Activated CD8-positive, alpha-beta memory T cell treated with anti-CD3 and anti-CD28 coated beads, Interleukin-2, amount 10 ng/mL, durations not matched to agents 7 days and 5 days (primary cell): Measurements from ENCODE around the gene TAF6. TPM values are rescaled to one million over a fixed set of nuclear protein-coding genes. Genes with fewer than 3 reads are reported as not detected.

Experiments
- ATAC-seq: fragments of 150-1000 bp; cut with Tn5 transposase; one replicate; pipeline ENCODE4 v1.10.0; 2021; ENCODE audit warnings: moderate library complexity
- CTCF ChIA-PET: fragments of 350-600 bp; sonication (Branson Sonifier 250); formaldehyde crosslinking; loops from one replicate; lab custom pipeline; 2021; ENCODE audit warnings: antibody characterized with exemption; lab: Charles Lee
- DNase-seq: peaks from one replicate; pipeline ENCODE4 v3.0.0-alpha.2; 2020
- H3K27ac Mint-ChIP-seq: one replicate; pipeline ENCODE4 v1.8.0; 2021; ENCODE audit warnings: mild to moderate bottlenecking, mixed read lengths
- H3K27me3 Mint-ChIP-seq: one replicate; pipeline ENCODE4 v1.8.0; 2021; ENCODE audit warnings: mixed read lengths
- H3K36me3 Mint-ChIP-seq: one replicate; pipeline ENCODE4 v1.8.0; 2021; ENCODE audit warnings: mild to moderate bottlenecking, mixed read lengths
- H3K4me1 Mint-ChIP-seq: one replicate; pipeline ENCODE4 v1.8.0; 2021; ENCODE audit warnings: mixed read lengths
- H3K4me3 Mint-ChIP-seq: one replicate; pipeline ENCODE4 v1.8.0; 2021; ENCODE audit warnings: mild to moderate bottlenecking, moderate library complexity, mixed read lengths
- H3K9me3 Mint-ChIP-seq: one replicate; pipeline ENCODE4 v1.8.0; 2022; ENCODE audit warnings: low read depth, mixed read lengths
- total RNA-seq, 2 experiments: library from RNA; stranded (reverse); gene quantifications; one replicate each; pipeline ENCODE4 v1.2.3, GENCODE V29; 2021

TAF6 gene
- total RNA-seq, 2 experiments from 2014 or later = 70.4 to 71.4 TPM

- peaks cover 26% of the 10 kb centered on the region for H3K36me3 Mint-ChIP-seq
- H3K27ac Mint-ChIP-seq = peak overlapping the region; percentile 82
- peak overlapping the region; percentile 88 for H3K4me3 Mint-ChIP-seq
- H3K4me1 Mint-ChIP-seq = peaks cover 32% of the 10 kb centered on the region
- CTCF ChIA-PET = interaction anchor here (0.6 to 1.3 kb wide), 7 partner anchors 10 to 87 kb away, joined by 3 to 5 read pairs (median 3); partner anchors contain the start of genes AP4M1 and ZSCAN21
- ATAC-seq = no peak
- no peaks in the 10 kb centered on the region for H3K27me3 Mint-ChIP-seq
- no peak for DNase-seq
- H3K9me3 Mint-ChIP-seq = no peaks in the 10 kb centered on the region
Observed at GRCh38 chr7:100080907-100081534, 38.1 kb downstream of the TAF6 start.

- Mint-ChIP-seq H3K27me3 (no peaks in the 10 kb centered on the region), H3K9me3 (no peaks in the 10 kb centered on the region), H3K27ac (no peak overlapping the region), H3K36me3 (peaks cover 46% of the 10 kb centered on the region), H3K4me3 (no peak overlapping the region), H3K4me1 (peaks cover 32% of the 10 kb centered on the region)
- DNase-seq (no peak), ATAC-seq (no peak)
- CTCF ChIA-PET = interaction anchor here (1.2 kb wide), 1 partner anchor 99 kb away, joined by 3 read pairs; no protein-coding TSS in a partner anchor
Observed at GRCh38 chr7:100079024-100079560, 40.1 kb downstream of the TAF6 start.

- DNase-seq (no peak), ATAC-seq (no peak)
- CTCF ChIA-PET = interaction anchor here (0.9 kb wide), 1 partner anchor 25 kb away, joined by 3 read pairs; no protein-coding TSS in a partner anchor
- H3K36me3 Mint-ChIP-seq = peaks cover 64% of the 10 kb centered on the region
- H3K27me3 Mint-ChIP-seq = no peaks in the 10 kb centered on the region
- peaks cover 24% of the 10 kb centered on the region for H3K4me1 Mint-ChIP-seq
- peaks cover 5% of the 10 kb centered on the region for H3K9me3 Mint-ChIP-seq
- H3K4me3 Mint-ChIP-seq = no peak overlapping the region
- H3K27ac Mint-ChIP-seq = no peak overlapping the region
Observed at GRCh38 chr7:100077205-100077604, 42.0 kb downstream of the TAF6 start.

DNA sequence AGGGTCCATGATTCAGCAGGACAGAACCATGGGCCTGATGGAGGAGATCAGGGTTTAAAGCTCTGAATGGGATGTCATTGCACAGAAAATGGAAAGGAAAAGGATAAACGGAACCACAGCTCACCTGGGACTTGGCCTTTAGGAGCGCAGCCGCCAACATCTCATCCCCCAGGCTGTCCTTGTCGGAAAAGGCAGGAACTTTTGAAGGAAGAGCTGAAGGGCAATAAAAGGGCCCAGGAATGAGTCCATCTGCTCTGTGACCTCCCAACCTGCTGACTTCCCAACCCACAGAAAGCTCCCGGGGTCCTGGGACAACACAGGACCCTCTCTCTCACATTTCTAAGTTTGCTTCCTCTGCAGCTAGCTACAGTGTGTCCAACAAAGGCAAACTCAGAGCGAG, 43.7 kb downstream of the TAF6 start:
- Mint-ChIP-seq H3K36me3 (peaks cover 79% of the 10 kb centered on the region), H3K4me1 (peaks cover 13% of the 10 kb centered on the region), H3K9me3 (peaks cover 23% of the 10 kb centered on the region), H3K4me3 (no peak overlapping the region), H3K27ac (no peak overlapping the region), H3K27me3 (no peaks in the 10 kb centered on the region)
- DNase-seq (no peak), ATAC-seq (no peak)
- CTCF ChIA-PET = interaction anchor here (0.8 to 1.1 kb wide), 2 partner anchors 22 to 99 kb away, joined by 3 to 4 read pairs; partner anchors contain the start of gene AZGP1

DNA sequence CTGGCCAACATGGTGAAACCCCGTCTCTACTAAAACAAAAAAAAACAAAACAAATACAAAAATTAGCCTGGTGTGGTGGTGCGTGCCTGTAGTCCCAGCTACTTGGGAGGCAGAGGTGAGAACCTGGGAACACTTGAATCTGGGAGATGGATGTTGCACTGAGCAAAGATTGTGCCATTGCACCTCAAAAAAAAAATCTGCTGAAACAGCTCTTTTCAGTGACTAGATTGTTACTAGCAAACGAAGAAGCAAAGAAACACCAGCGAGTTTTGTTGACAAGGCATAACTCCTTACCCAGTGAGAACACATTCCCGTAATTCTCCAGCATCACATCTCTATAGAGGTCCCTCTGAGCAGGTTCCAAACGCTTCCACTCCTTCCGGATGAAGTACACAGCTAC, 44.3 kb downstream of the TAF6 start:
- CTCF ChIA-PET = interaction anchor here (1.4 kb wide), 1 partner anchor 80 kb away, joined by 4 read pairs; no protein-coding TSS in a partner anchor
- DNase-seq = no peak
- no peak for ATAC-seq
- H3K9me3 Mint-ChIP-seq = peaks cover 26% of the 10 kb centered on the region
- no peak overlapping the region for H3K27ac Mint-ChIP-seq
- H3K4me3 Mint-ChIP-seq = no peak overlapping the region
- H3K36me3 Mint-ChIP-seq = peaks cover 85% of the 10 kb centered on the region
- no peaks in the 10 kb centered on the region for H3K27me3 Mint-ChIP-seq
- peaks cover 8% of the 10 kb centered on the region for H3K4me1 Mint-ChIP-seq

DNA sequence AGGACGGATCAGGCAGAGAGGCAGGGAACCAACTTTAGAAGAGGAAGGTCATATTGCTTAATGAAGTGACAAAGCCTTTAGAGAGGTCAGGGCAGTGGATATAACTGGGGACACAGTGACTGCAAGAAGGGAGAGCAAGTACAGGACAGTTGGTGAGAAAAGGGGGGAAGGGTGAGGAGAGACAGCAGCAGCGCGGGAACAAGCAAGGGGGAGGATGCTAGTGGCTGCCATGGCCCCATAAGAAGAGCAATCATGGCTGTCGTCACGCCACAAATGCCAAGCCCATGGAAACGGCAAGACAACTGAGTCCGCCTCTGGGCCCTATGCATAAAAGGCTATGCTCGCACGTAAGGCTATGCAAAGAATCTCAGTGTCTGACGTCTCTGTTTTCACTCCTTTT, 46.7 kb downstream of the TAF6 start:
- Mint-ChIP-seq H3K4me1 (no peaks in the 10 kb centered on the region), H3K27me3 (no peaks in the 10 kb centered on the region), H3K9me3 (peaks cover 26% of the 10 kb centered on the region), H3K36me3 (peaks cover 83% of the 10 kb centered on the region), H3K27ac (no peak overlapping the region), H3K4me3 (no peak overlapping the region)
- DNase-seq (no peak), ATAC-seq (no peak)
- CTCF ChIA-PET = no interaction called here

- DNase-seq (no peak), ATAC-seq (no peak)
- Mint-ChIP-seq H3K36me3 (peaks cover 78% of the 10 kb centered on the region), H3K4me3 (no peak overlapping the region), H3K27ac (no peak overlapping the region), H3K9me3 (peaks cover 26% of the 10 kb centered on the region), H3K4me1 (no peaks in the 10 kb centered on the region), H3K27me3 (no peaks in the 10 kb centered on the region)
- CTCF ChIA-PET = interaction anchor here (1.1 to 1.5 kb wide), 5 partner anchors 10 to 77 kb away, joined by 3 read pairs; partner anchors contain the start of gene ZNF3
Observed at GRCh38 chr7:100071018-100071723, 48.0 kb downstream of the TAF6 start.

DNA sequence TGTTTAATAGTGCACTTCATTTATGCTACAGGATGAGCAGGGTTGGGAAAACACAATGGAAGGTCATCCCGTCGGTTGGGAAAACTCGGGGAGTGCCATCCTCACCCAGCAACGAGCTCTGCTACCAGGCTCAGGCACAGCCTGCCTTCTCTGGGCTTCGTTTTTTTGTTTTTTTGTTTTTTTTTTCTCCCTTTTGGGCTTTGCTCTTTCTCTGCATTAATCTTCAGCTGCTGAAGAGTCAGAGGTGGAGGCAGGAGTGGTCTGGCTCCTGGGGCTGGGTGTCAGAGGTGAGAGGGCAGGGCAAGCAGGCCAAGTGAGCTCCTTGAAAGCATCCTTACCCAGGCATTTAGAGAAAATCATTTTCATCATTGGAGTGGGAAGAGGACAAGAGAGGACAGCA, 49.2 kb downstream of the TAF6 start:
- peaks cover 72% of the 10 kb centered on the region for H3K36me3 Mint-ChIP-seq
- CTCF ChIA-PET = interaction anchor here (1.2 to 1.3 kb wide), 3 partner anchors 9 to 61 kb away, joined by 3 to 5 read pairs (median 3); partner anchors contain the start of gene ZNF3

DNA sequence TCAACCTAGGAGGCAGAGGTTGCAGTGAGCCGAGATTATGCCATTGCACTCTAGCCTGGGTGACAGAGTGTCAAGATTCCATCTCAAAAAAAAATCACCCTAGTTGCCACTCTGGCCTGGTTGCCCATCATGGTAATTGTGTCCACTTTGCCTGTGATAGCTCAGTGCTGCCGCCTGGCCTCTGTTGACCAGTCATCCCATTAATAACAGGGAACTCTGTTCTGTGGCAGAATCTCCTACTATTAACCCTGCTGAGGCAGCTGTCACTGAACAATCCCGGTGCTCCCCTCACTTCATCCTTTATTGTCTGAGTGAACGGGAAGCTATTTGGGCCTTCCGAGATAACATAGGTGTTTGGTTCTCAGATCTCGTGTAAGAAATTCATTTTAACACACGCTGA, 52.2 kb downstream of the TAF6 start:
- no peaks in the 10 kb centered on the region for H3K27me3 Mint-ChIP-seq
- ATAC-seq = no peak
- H3K36me3 Mint-ChIP-seq = peaks cover 54% of the 10 kb centered on the region
- CTCF ChIA-PET = interaction anchor here (1.2 to 1.5 kb wide), 3 partner anchors 9 to 63 kb away, joined by 4 to 5 read pairs (median 5); no protein-coding TSS in a partner anchor
- no peaks in the 10 kb centered on the region for H3K4me1 Mint-ChIP-seq
- no peak for DNase-seq
- peaks cover 18% of the 10 kb centered on the region for H3K9me3 Mint-ChIP-seq
- no peak overlapping the region for H3K27ac Mint-ChIP-seq
- no peak overlapping the region for H3K4me3 Mint-ChIP-seq

More for the DNA sequence above, 49.2 kb downstream of the TAF6 start:
- DNase-seq = no peak
- Mint-ChIP-seq H3K27me3 (no peaks in the 10 kb centered on the region), H3K4me1 (no peaks in the 10 kb centered on the region), H3K27ac (no peak overlapping the region), H3K4me3 (no peak overlapping the region), H3K9me3 (peaks cover 26% of the 10 kb centered on the region)
- ATAC-seq = no peak

DNA sequence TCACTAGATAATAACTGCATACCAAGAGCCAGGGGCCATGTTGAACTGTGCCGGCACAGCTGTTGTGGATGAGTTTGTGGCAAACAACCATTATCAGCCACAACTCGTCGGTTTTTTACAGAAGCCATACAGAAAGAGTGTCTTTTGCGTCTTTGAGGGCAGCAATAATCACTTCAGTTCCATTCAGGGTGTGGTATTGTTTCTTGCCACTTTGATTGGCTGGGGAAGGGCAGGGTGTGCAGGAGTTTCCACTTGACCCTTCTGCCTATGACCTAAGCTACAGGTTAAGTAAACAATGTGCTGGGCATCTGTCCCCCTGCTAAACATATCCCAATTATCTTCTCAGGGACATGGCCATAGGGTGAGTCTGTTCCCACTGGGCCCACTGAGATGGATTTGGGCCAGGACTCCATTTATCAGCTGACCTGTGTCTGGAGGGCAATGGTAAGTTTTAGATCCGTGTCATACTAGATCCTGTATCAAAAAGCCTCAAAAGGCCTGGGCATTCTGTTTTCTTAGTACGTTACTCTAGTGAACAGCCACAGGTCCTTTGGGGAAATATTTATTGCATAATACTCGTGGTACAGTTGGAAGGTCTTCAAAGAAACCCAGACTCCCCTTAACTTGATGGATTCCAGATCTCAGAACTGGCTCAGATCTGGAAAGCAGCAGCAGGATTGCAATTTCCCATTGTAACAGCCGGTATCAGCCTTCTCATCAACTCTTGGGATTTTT, 53.5 kb downstream of the TAF6 start:
- Mint-ChIP-seq H3K27ac (no peak overlapping the region), H3K4me1 (no peaks in the 10 kb centered on the region), H3K27me3 (no peaks in the 10 kb centered on the region), H3K9me3 (peaks cover 5% of the 10 kb centered on the region), H3K36me3 (peaks cover 43% of the 10 kb centered on the region), H3K4me3 (no peak overlapping the region)
- no peak for DNase-seq
- CTCF ChIA-PET = interaction anchor here (0.8 kb wide), 1 partner anchor 68 kb away, joined by 3 read pairs; no protein-coding TSS in a partner anchor
- ATAC-seq = no peak

DNA sequence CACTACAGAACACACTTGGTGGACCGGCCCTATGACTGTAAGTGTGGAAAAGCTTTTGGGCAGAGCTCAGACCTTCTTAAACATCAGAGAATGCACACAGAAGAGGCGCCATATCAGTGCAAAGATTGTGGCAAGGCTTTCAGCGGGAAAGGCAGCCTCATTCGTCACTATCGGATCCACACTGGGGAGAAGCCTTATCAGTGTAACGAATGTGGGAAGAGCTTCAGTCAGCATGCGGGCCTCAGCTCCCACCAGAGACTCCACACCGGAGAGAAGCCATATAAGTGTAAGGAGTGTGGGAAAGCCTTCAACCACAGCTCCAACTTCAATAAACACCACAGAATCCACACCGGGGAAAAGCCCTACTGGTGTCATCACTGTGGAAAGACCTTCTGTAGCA, 55.0 kb downstream of the TAF6 start:
- H3K36me3 Mint-ChIP-seq = peaks cover 31% of the 10 kb centered on the region

DNA sequence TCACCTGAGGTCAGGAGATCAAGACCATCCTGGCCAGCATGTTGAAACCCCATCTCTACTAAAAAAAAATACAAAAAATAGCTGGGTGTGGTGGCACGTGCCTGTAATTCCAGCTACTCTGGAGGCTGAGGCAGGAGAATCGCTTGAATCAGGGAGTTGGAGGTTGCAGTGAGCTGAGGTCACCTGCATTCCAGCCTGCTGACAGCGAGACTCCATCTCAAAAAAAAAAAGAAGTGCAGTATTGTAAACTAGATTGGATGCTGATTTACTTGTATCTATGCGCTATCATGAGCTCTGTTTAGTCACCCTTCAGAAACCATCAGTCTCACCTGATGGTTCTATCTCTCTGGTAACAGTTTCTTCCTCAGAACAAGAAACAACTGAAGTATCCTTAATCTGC, 55.8 kb downstream of the TAF6 start:
- DNase-seq (no peak), ATAC-seq (no peak)
- CTCF ChIA-PET = interaction anchor here (1.2 kb wide), 1 partner anchor 55 kb away, joined by 3 read pairs; no protein-coding TSS in a partner anchor
- H3K36me3 Mint-ChIP-seq = peaks cover 31% of the 10 kb centered on the region
- H3K4me1 Mint-ChIP-seq = no peaks in the 10 kb centered on the region
- no peak overlapping the region for H3K27ac Mint-ChIP-seq
- H3K27me3 Mint-ChIP-seq = no peaks in the 10 kb centered on the region
- H3K9me3 Mint-ChIP-seq = no peaks in the 10 kb centered on the region
- H3K4me3 Mint-ChIP-seq = no peak overlapping the region

More for the DNA sequence above, 55.0 kb downstream of the TAF6 start:
- Mint-ChIP-seq H3K27me3 (no peaks in the 10 kb centered on the region), H3K9me3 (no peaks in the 10 kb centered on the region), H3K27ac (no peak overlapping the region), H3K4me3 (no peak overlapping the region), H3K4me1 (no peaks in the 10 kb centered on the region)
- CTCF ChIA-PET = interaction anchor here (0.9 to 1.2 kb wide), 2 partner anchors 56 to 70 kb away, joined by 3 read pairs; no protein-coding TSS in a partner anchor
- DNase-seq (no peak), ATAC-seq (no peak)
